BJ (cell line): Measurements from ENCODE around the gene DFFA. TPM values are rescaled to one million over a fixed set of nuclear protein-coding genes. Genes with fewer than 3 reads are reported as not detected.
A peak's percentile ranks its signal among the peaks of the same experiment; 100 is the strongest.
"Not testable (repeated sequence)": the region's sequence is repeated elsewhere in the genome, so short reads cannot be mapped to it uniquely, and the experiment has no call there.

Experiments
- CTCF ChIA-PET: fragments of 350-600 bp; formaldehyde crosslinking; extraction: SDS; loops from one replicate; lab custom pipeline; 2021; ENCODE audit warnings: antibody characterized with exemption, inconsistent platforms; lab: Yijun Ruan, JAX
- POLR2A ChIA-PET: fragments of 300-600 bp; sonication (Branson Sonifier 250); formaldehyde crosslinking; extraction: SDS; loops from one replicate; lab custom pipeline; 2021; ENCODE audit warnings: antibody characterized with exemption; lab: Charles Lee
- DNase-seq: peaks from one replicate; pipeline ENCODE4 v3.0.0-alpha.2; 2011; ENCODE audit warnings: low read depth
- H3K27me3 ChIP-seq: 2 replicates; pipeline ENCODE4 v1.6.0; 2011; ENCODE audit warnings: low read length; ENCODE audit not compliant: control insufficient read depth, insufficient read depth
- H3K36me3 ChIP-seq: 2 replicates; pipeline ENCODE4 v1.5.1; 2011; ENCODE audit warnings: low read length; ENCODE audit not compliant: control insufficient read depth, insufficient read depth
- H3K4me3 ChIP-seq: 2 replicates; pipeline ENCODE4 v1.5.1; 2011; ENCODE audit warnings: low read depth, mild to moderate bottlenecking, control low read depth, low read length
- CTCF ChIP-seq: IDR thresholded peaks from 2 replicates; pipeline ENCODE4 v1.5.1; 2011; ENCODE audit warnings: low read depth, mild to moderate bottlenecking, control low read depth, inconsistent platforms, low read length, moderate library complexity; ENCODE audit not compliant: insufficient read depth
- polyA plus RNA-seq: library from polyadenylated mRNA; depleted of rRNA; stranded (reverse); fragments of >200 nt; gene quantifications from 2 replicates; pipeline ENCODE4 v1.2.3, GENCODE V29; 2011

The DFFA gene
- polyA plus RNA-seq, 1 experiment, result 33.8 TPM

DNA sequence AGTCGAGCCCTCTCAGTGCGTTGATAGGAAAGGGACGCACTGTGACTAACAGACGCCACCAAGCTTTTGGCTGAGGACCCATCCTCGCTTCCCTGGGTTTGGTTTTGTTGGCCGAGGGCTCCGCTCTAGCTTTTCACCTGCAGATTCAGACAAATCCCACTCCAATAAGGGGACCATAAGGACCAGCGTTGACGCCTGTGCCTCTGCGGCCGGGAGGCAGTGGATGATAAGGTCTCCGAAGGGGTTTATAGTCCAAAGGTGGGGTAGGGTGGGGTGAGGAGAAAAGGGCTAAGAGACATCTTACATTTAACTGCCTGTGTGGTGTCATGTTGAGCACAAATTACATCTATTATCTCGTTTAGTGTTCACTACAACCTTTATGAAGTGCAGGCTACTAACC is 3.2 kb upstream of the DFFA start:
- POLR2A ChIA-PET, result interaction anchor here (0.7 kb wide), 1 partner anchor 322 kb away, joined by 9 read pairs; no protein-coding TSS in a partner anchor
- DNase-seq, result no peak
- no peaks in the 10 kb centered on the region for H3K27me3 ChIP-seq
- CTCF ChIA-PET, result interaction anchor here (1.2 kb wide), 1 partner anchor 19 kb away, joined by 9 read pairs; no protein-coding TSS in a partner anchor
- TF ChIP-seq CTCF, result no peak
- H3K36me3 ChIP-seq, result no peaks in the 10 kb centered on the region
- peak overlapping the region; percentile 74 for H3K4me3 ChIP-seq

DNA sequence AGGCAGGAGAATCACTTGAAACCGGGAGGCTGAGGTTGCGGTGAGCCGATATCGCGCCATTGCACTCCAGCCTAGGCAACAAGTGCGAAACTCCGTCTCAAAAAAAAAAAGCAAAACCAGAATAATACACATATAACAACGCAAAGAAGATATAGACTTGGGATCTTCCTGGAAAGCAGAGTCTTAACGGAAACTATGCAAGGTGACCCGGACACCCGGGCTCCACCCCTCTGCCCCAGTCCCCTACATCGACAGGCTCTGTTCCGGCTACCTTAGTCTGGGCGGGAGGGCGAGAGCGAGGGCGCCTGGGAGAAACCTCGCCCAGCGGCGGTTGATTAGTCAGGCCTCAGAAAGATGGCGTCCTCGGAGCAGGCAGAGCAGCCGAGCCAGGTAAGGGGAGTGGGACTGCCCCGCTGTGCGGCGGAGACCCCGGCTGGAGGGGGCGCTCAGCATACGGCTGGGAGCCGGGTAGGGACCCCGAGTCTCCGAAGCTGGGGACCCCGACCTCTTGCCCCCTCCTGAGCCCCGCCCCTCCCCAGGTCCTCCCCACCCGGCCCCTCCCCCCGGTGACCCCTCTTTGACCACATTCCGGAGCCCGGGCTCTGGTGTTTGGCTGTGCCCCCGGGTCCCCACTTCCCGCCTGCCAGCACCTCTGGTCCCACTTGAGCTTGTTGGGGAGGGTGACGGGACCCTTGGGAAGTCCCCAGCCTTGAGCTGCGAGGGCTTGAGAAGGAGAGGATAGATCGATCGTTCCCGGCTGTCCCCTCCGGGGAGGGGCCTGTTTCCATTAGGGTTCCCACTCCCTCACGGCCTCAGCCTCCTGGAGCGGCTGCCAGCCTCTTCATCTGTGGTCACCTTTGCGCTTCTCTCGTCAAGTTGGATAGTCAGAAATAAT is 2.5 kb upstream of the DFFA start, which contains the start of gene PEX14:
PEX14 (plus strand) TSS at position 338 of the 895 bp plus-strand sequence; CDS start at position 355, 17 bp downstream.
- POLR2A ChIA-PET, result interaction anchor here (0.7 kb wide), 1 partner anchor 323 kb away, joined by 9 read pairs; no protein-coding TSS in a partner anchor
- CTCF ChIA-PET, result interaction anchor here (0.5 to 1.2 kb wide), 2 partner anchors 20 to 489 kb away, joined by 3 to 9 read pairs; no protein-coding TSS in a partner anchor

DNA sequence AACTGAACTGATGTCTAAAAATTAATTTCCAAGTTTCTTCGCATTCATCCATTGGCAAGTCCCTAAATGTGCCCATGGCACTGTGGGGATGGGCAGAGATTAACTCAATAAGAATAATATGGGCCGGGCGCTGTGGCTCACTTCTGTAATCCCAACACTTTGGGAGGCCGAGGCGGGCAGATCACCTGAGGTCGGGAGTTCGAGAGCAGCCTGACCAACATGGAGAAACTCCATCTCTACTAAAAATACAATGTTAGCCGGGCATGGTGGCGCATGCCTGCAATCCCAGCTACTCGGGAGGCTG is 1.9 kb upstream of the DFFA start:
- CTCF ChIA-PET, result interaction anchor here (1.2 kb wide), 1 partner anchor 21 kb away, joined by 9 read pairs; no protein-coding TSS in a partner anchor

More for the DNA sequence above, 2.5 kb upstream of the DFFA start, which contains the start of gene PEX14:
- H3K36me3 ChIP-seq, result no peaks in the 10 kb centered on the region
- H3K27me3 ChIP-seq, result no peaks in the 10 kb centered on the region
- TF ChIP-seq CTCF, result no peak
- peak within 1 kb of the TSS; percentile 74 for H3K4me3 ChIP-seq
- peak; percentile 26 for DNase-seq

DNA sequence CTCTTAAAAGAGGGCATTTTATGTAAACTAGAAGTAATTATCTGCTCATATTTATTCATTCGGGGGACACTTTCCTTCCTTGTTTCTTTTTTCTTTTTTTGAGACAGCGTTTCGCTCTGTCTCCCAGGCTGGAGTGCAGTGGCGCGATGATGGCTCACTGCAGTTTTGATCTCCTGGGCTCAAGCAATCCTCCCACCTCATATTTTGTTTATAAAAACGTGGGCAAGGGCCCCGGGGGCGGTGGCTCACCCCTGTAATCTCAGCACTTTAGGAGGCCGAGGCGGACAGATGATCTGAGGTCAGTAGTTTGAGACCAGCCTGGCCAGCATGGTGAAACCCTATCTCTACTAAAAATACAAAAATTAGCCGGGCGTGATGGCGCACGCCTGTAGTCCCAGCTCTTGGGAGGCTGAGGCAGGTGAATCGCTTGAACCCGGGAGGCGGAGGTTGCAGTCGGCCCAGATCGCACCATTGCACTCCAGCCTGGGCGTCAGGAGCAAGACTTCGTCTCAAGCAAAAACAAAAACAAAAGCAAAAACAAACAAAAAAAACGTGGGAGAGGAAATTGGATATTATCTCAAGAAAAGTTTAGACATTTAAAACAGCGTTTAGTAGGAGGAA is 926 bp upstream of the DFFA start:
- CTCF ChIA-PET, result interaction anchor here (1.0 kb wide), 1 partner anchor 22 kb away, joined by 4 read pairs; no protein-coding TSS in a partner anchor
- POLR2A ChIA-PET, result interaction anchor here (0.6 kb wide), 2 partner anchors 11 to 578 kb away, joined by 3 to 8 read pairs; no protein-coding TSS in a partner anchor
- TF ChIP-seq CTCF, result no peak

More for the DNA sequence above, 1.9 kb upstream of the DFFA start:
- POLR2A ChIA-PET, H3K27me3 ChIP-seq, H3K36me3 ChIP-seq, DNase-seq: not testable (repeated sequence)
- H3K4me3 ChIP-seq, result peak overlapping the region; percentile 74

DNA sequence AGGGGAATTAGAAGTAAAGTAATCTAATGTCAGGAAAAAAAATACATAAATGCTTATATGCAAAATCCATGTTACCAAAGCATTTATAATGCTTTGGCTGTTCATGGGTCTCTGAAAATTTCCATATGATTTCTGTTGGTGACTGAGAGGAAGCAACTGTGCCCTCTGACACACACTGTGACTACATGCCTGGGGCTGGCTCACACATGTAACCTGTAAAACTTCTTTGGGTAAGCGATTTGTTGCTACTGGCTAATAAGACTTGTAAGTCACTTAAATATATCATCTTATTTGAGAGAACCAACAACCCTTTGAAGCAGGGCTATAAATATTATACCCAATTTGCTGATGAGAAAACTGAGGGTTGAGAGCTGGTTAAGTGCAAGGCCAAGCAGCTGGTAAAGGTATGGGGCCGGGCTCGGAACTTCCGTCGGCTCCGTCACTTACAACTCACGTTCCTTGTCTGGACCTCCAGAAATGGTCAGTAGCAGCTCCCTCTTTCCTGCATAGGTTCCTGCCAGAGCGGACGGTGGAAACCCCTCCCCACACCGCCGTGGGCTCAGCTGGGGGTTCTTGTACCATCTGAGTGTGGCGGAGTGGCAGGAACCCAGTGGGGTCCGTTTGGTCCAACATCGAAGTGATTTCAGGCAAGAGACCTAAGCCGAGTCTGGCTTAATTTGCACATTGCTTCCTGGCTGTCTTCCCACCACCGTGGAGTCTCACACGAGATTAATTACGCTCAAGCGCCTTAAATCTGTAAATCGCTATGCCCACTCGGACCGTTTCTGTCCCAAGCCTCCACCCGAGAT is 714 bp downstream of the DFFA start:
- no peak for TF ChIP-seq CTCF
- H3K4me3 ChIP-seq, result peak overlapping the region; percentile 62
- H3K36me3 ChIP-seq, result peaks cover 5% of the 10 kb centered on the region; the same call in 1 of the 2 replicates
- no peak for DNase-seq
- H3K27me3 ChIP-seq, result no peaks in the 10 kb centered on the region
- POLR2A ChIA-PET, result no interaction called here
- CTCF ChIA-PET, result no interaction called here

More for the DNA sequence above, 926 bp upstream of the DFFA start:
- Histone ChIP-seq H3K36me3 (0 out of 2 replicates have a peak, but pooled peaks cover 1% of the 10 kb centered on the region), H3K4me3 (no peak overlapping the region), H3K27me3 (no peaks in the 10 kb centered on the region)
- DNase-seq, result no peak
